ENCODE data around the gene MYZAP. TPM values are rescaled to one million over a fixed set of nuclear protein-coding genes. Genes with fewer than 3 reads are reported as not detected.

The MYZAP gene
- total RNA-seq, 1 experiment from 2014 or later: 0.68 TPM

DNA sequence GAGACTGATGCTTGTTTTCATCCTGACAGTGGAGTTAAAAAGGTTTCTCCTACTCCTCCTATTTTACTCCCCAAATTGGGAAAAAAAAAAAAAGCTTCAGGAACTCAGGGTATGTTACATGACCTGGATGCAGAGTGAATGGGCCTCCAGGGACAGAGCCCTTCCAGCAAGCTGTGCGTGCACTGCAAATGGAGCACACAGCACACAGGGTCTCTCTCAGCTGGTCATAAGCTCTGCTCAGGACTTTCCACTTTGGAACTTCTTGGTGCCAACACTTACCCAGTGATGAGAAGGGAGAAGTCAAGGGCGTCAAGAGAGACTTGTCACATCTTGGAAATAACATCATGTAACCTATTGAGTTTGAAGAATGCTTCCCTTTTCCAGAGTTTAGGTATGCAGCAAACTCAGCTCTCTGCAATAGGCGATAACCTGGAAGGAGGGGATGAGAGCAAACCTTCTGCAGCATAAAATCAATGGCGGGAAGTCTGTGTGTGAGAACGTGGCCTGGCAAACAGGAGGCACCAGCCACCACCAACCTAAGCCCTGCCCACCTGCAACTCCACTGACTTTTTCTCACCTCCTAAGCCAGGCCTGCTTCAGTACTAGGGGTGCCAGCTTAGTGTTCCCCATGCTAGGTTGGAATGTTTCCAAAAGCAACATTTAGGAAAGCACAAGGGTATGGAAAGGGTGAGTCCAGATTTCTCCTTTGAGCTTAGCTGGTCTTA, 39.8 kb downstream of the MYZAP start:
- H3K36me3 Mint-ChIP-seq: no peaks in the 10 kb centered on the region
- DNase-seq (ENCODE audit: low spot score): no peak
- no peak for TF ChIP-seq FOXK1 (CRISPR knock-in tag; IDR thresholded peaks at IDR 0.05)
- no peak for TF ChIP-seq E2F4 (CRISPR knock-in tag; IDR thresholded peaks at IDR 0.05; ENCODE audit: borderline replicate concordance, low read depth)
- TF ChIP-seq TEAD1 (CRISPR knock-in tag; IDR thresholded peaks at IDR 0.05): no peak
- TF ChIP-seq USF2 (CRISPR knock-in tag; IDR thresholded peaks at IDR 0.05): no peak
- TF ChIP-seq ZNF138 (CRISPR knock-in tag; conservative IDR thresholded peaks at IDR 0.05): no peak
- TF ChIP-seq GTF2I (CRISPR knock-in tag; conservative IDR thresholded peaks at IDR 0.05): no peak
- TF ChIP-seq, protein P1, sequence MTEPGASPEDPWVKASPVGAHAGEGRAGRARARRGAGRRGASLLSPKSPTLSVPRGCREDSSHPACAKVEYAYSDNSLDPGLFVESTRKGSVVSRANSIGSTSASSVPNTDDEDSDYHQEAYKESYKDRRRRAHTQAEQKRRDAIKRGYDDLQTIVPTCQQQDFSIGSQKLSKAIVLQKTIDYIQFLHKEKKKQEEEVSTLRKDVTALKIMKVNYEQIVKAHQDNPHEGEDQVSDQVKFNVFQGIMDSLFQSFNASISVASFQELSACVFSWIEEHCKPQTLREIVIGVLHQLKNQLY (CRISPR knock-in tag; IDR thresholded peaks at IDR 0.05): no peak
- TF ChIP-seq ELF4 (CRISPR knock-in tag; IDR thresholded peaks at IDR 0.05; ENCODE audit: low read depth): no peak
- no peaks in the 10 kb centered on the region for H3K9me3 Mint-ChIP-seq
- peaks cover 3% of the 10 kb centered on the region for H3K4me1 Mint-ChIP-seq
- no peaks in the 10 kb centered on the region for H3K27me3 Mint-ChIP-seq (ENCODE audit: low read depth)
- no peak overlapping the region for H3K4me3 Mint-ChIP-seq
- no peak for ATAC-seq
- ChIA-PET CTCF (interaction anchor here (1.1 to 2.2 kb wide), 4 partner anchors 10 to 56 kb away, joined by 3 to 18 read pairs (median 4); no protein-coding TSS in a partner anchor), POLR2A (no interaction called here)
- no peak overlapping the region for H3K27ac Mint-ChIP-seq

- H3K27ac Mint-ChIP-seq: no peak overlapping the region
- ChIA-PET CTCF (interaction anchor here (0.5 to 1.5 kb wide), 2 partner anchors 74 to 308 kb away, joined by 3 to 5 read pairs; no protein-coding TSS in a partner anchor), POLR2A (no interaction called here)
- H3K4me1 Mint-ChIP-seq: no peaks in the 10 kb centered on the region
- H3K9me3 Mint-ChIP-seq: no peaks in the 10 kb centered on the region
- H3K4me3 Mint-ChIP-seq: no peak overlapping the region
- ATAC-seq: no peak
- H3K36me3 Mint-ChIP-seq: no peaks in the 10 kb centered on the region
- peaks cover 7% of the 10 kb centered on the region for H3K27me3 Mint-ChIP-seq (ENCODE audit: low read depth)
- TF ChIP-seq NR1H2 (CRISPR knock-in tag; IDR thresholded peaks at IDR 0.05): no peak
- no peak for TF ChIP-seq ZNF232 (CRISPR knock-in tag; IDR thresholded peaks at IDR 0.05)
- no peak for TF ChIP-seq FOXP1 (CRISPR knock-in tag; IDR thresholded peaks at IDR 0.05; ENCODE audit: borderline replicate concordance)
- no peak for TF ChIP-seq SOX15 (CRISPR knock-in tag; IDR thresholded peaks at IDR 0.05)
- no peak for TF ChIP-seq SMAD3 (CRISPR knock-in tag; IDR thresholded peaks at IDR 0.05; ENCODE audit: borderline replicate concordance)
- TF ChIP-seq ZNF138 (CRISPR knock-in tag; conservative IDR thresholded peaks at IDR 0.05): no peak
- TF ChIP-seq, protein P2, sequence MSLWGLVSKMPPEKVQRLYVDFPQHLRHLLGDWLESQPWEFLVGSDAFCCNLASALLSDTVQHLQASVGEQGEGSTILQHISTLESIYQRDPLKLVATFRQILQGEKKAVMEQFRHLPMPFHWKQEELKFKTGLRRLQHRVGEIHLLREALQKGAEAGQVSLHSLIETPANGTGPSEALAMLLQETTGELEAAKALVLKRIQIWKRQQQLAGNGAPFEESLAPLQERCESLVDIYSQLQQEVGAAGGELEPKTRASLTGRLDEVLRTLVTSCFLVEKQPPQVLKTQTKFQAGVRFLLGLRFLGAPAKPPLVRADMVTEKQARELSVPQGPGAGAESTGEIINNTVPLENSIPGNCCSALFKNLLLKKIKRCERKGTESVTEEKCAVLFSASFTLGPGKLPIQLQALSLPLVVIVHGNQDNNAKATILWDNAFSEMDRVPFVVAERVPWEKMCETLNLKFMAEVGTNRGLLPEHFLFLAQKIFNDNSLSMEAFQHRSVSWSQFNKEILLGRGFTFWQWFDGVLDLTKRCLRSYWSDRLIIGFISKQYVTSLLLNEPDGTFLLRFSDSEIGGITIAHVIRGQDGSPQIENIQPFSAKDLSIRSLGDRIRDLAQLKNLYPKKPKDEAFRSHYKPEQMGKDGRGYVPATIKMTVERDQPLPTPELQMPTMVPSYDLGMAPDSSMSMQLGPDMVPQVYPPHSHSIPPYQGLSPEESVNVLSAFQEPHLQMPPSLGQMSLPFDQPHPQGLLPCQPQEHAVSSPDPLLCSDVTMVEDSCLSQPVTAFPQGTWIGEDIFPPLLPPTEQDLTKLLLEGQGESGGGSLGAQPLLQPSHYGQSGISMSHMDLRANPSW (CRISPR knock-in tag; conservative IDR thresholded peaks at IDR 0.05; ENCODE audit: low read depth): no peak
- TF ChIP-seq TEAD1 (CRISPR knock-in tag; IDR thresholded peaks at IDR 0.05): no peak
- no peak for TF ChIP-seq OVOL2 (CRISPR knock-in tag; IDR thresholded peaks at IDR 0.05; ENCODE audit: borderline replicate concordance)
- TF ChIP-seq, protein P3, sequence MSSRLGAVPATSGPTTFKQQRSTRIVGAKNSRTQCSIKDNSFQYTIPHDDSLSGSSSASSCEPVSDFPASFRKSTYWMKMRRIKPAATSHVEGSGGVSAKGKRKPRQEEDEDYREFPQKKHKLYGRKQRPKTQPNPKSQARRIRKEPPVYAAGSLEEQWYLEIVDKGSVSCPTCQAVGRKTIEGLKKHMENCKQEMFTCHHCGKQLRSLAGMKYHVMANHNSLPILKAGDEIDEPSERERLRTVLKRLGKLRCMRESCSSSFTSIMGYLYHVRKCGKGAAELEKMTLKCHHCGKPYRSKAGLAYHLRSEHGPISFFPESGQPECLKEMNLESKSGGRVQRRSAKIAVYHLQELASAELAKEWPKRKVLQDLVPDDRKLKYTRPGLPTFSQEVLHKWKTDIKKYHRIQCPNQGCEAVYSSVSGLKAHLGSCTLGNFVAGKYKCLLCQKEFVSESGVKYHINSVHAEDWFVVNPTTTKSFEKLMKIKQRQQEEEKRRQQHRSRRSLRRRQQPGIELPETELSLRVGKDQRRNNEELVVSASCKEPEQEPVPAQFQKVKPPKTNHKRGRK (CRISPR knock-in tag; IDR thresholded peaks at IDR 0.05; ENCODE audit: borderline replicate concordance): no peak
- no peak for TF ChIP-seq ZNF416 (CRISPR knock-in tag; IDR thresholded peaks at IDR 0.05)
- TF ChIP-seq ELF4 (CRISPR knock-in tag; IDR thresholded peaks at IDR 0.05; ENCODE audit: low read depth): no peak
- no peak for TF ChIP-seq NFE2L1 (CRISPR knock-in tag; IDR thresholded peaks at IDR 0.05)
- TF ChIP-seq, protein P4, sequence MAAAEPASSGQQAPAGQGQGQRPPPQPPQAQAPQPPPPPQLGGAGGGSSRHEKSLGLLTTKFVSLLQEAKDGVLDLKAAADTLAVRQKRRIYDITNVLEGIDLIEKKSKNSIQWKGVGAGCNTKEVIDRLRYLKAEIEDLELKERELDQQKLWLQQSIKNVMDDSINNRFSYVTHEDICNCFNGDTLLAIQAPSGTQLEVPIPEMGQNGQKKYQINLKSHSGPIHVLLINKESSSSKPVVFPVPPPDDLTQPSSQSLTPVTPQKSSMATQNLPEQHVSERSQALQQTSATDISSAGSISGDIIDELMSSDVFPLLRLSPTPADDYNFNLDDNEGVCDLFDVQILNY (CRISPR knock-in tag; IDR thresholded peaks at IDR 0.05): no peak
- DNase-seq (ENCODE audit: low spot score): no peak
These were observed 42.6 kb downstream of the MYZAP start for GRCh38 chr15:57634290-57634689.
